ENCODE data around the gene TULP1.

Gene TULP1

GRCh38 chr6:35557239-35557638 lies 44.5 kb upstream of the TULP1 start:
- H3K14ac ChIP-seq (ENCODE audit: low read length), result no peak overlapping the region
- H2AK5ac ChIP-seq (ENCODE audit: low read length), result no peak overlapping the region
- DNase-seq, result no peak
- H3K4me2 ChIP-seq (ENCODE audit: low read length), result no peak overlapping the region
- H3K36me3 ChIP-seq (ENCODE audit: control insufficient read depth in 1 of 2, insufficient read depth in 2 of 2, low read length in 2 of 2), result no peaks in the 10 kb centered on the region
- H2BK12ac ChIP-seq (ENCODE audit: low read length), result no peak overlapping the region
- no peak overlapping the region for H3K4ac ChIP-seq (ENCODE audit: low read depth, low read length)
- no peak overlapping the region for H3K4me3 ChIP-seq (ENCODE audit: low read depth, low read length)
- H3K23ac ChIP-seq (ENCODE audit: low read length), result no peak overlapping the region
- no peak overlapping the region for H3K27ac ChIP-seq (ENCODE audit: low read depth, low read length)
- no peak overlapping the region for H4K8ac ChIP-seq (ENCODE audit: low read depth, low read length)
- no peak overlapping the region for H2BK5ac ChIP-seq (ENCODE audit: low read depth, low read length, poor library complexity)
- no peaks in the 10 kb centered on the region for H3K4me1 ChIP-seq (ENCODE audit: control insufficient read depth in 1 of 2, insufficient read depth in 2 of 2, low read length in 2 of 2)
- no peak overlapping the region for H4K12ac ChIP-seq (ENCODE audit: low read depth, low read length)
- no CpG with 5 or more reads among the region's 6 CpGs for WGBS (ENCODE audit: extremely low coverage, insufficient coverage, insufficient read length)
- H3K18ac ChIP-seq (ENCODE audit: low read length), result no peak overlapping the region
- H2AFZ ChIP-seq (ENCODE audit: insufficient read depth, low read length, poor library complexity), result no peak overlapping the region
- H3K79me2 ChIP-seq (ENCODE audit: control insufficient read depth, insufficient read depth, low read length, poor library complexity), result no peaks in the 10 kb centered on the region
- H3K9ac ChIP-seq (ENCODE audit: low read length), result no peak overlapping the region
- no peak overlapping the region for H2BK120ac ChIP-seq (ENCODE audit: insufficient read depth, low read length, poor library complexity)
- no peak overlapping the region for H4K91ac ChIP-seq (ENCODE audit: low read depth, low read length)
- no peaks in the 10 kb centered on the region for H3K79me1 ChIP-seq (ENCODE audit: low read length)
- H3K27me3 ChIP-seq (ENCODE audit: insufficient read depth, low read length), result no peaks in the 10 kb centered on the region
- H3K9me3 ChIP-seq (ENCODE audit: insufficient read depth, low read depth, low read length), result no peaks in the 10 kb centered on the region

- Histone ChIP-seq H2BK5ac (ENCODE audit: low read depth, low read length, poor library complexity) (no peak overlapping the region), H3K36me3 (ENCODE audit: control insufficient read depth in 1 of 2, insufficient read depth in 2 of 2, low read length in 2 of 2) (no peaks in the 10 kb centered on the region), H2BK120ac (ENCODE audit: insufficient read depth, low read length, poor library complexity) (no peak overlapping the region), H3K4me1 (ENCODE audit: control insufficient read depth in 1 of 2, insufficient read depth in 2 of 2, low read length in 2 of 2) (no peaks in the 10 kb centered on the region), H3K4ac (ENCODE audit: low read depth, low read length) (no peak overlapping the region), H3K79me2 (ENCODE audit: control insufficient read depth, insufficient read depth, low read length, poor library complexity) (no peaks in the 10 kb centered on the region), H4K91ac (ENCODE audit: low read depth, low read length) (no peak overlapping the region), H3K18ac (ENCODE audit: low read length) (no peak overlapping the region), H3K27me3 (ENCODE audit: insufficient read depth, low read length) (no peaks in the 10 kb centered on the region), H3K27ac (ENCODE audit: low read depth, low read length) (no peak overlapping the region), H2BK12ac (ENCODE audit: low read length) (no peak overlapping the region), H4K8ac (ENCODE audit: low read depth, low read length) (no peak overlapping the region), H4K12ac (ENCODE audit: low read depth, low read length) (no peak overlapping the region), H2AK5ac (ENCODE audit: low read length) (no peak overlapping the region), H2AFZ (ENCODE audit: insufficient read depth, low read length, poor library complexity) (no peak overlapping the region), H3K79me1 (ENCODE audit: low read length) (no peaks in the 10 kb centered on the region), H3K14ac (ENCODE audit: low read length) (no peak overlapping the region), H3K9me3 (ENCODE audit: insufficient read depth, low read depth, low read length) (no peaks in the 10 kb centered on the region), H3K4me3 (ENCODE audit: low read depth, low read length) (no peak overlapping the region), H3K4me2 (ENCODE audit: low read length) (no peak overlapping the region), H3K23ac (ENCODE audit: low read length) (no peak overlapping the region), H3K9ac (ENCODE audit: low read length) (no peak overlapping the region)
- WGBS (ENCODE audit: extremely low coverage, insufficient coverage, insufficient read length), result no CpG with 5 or more reads among the region's 4 CpGs
- DNase-seq, result no peak
These were observed 42.1 kb upstream of the TULP1 start for GRCh38 chr6:35554811-35555210.

- Histone ChIP-seq H3K18ac (ENCODE audit: low read length) (no peak overlapping the region), H3K4me3 (ENCODE audit: low read depth, low read length) (no peak overlapping the region), H3K79me1 (ENCODE audit: low read length) (no peaks in the 10 kb centered on the region), H3K23ac (ENCODE audit: low read length) (no peak overlapping the region), H2AK5ac (ENCODE audit: low read length) (no peak overlapping the region), H3K4me2 (ENCODE audit: low read length) (no peak overlapping the region), H3K9ac (ENCODE audit: low read length) (no peak overlapping the region), H3K27ac (ENCODE audit: low read depth, low read length) (no peak overlapping the region), H3K4ac (ENCODE audit: low read depth, low read length) (no peak overlapping the region), H4K91ac (ENCODE audit: low read depth, low read length) (no peak overlapping the region), H2BK12ac (ENCODE audit: low read length) (no peak overlapping the region), H4K12ac (ENCODE audit: low read depth, low read length) (no peak overlapping the region), H3K79me2 (ENCODE audit: control insufficient read depth, insufficient read depth, low read length, poor library complexity) (no peaks in the 10 kb centered on the region), H2BK5ac (ENCODE audit: low read depth, low read length, poor library complexity) (no peak overlapping the region), H3K9me3 (ENCODE audit: insufficient read depth, low read depth, low read length) (no peaks in the 10 kb centered on the region), H3K4me1 (ENCODE audit: control insufficient read depth in 1 of 2, insufficient read depth in 2 of 2, low read length in 2 of 2) (no peaks in the 10 kb centered on the region), H2BK120ac (ENCODE audit: insufficient read depth, low read length, poor library complexity) (no peak overlapping the region), H3K36me3 (ENCODE audit: control insufficient read depth in 1 of 2, insufficient read depth in 2 of 2, low read length in 2 of 2) (no peaks in the 10 kb centered on the region), H2AFZ (ENCODE audit: insufficient read depth, low read length, poor library complexity) (no peak overlapping the region), H3K14ac (ENCODE audit: low read length) (no peak overlapping the region), H3K27me3 (ENCODE audit: insufficient read depth, low read length) (no peaks in the 10 kb centered on the region), H4K8ac (ENCODE audit: low read depth, low read length) (no peak overlapping the region)
- no CpG with 5 or more reads among the region's 6 CpGs for WGBS (ENCODE audit: extremely low coverage, insufficient coverage, insufficient read length)
- DNase-seq, result no peak
These were observed 40.6 kb upstream of the TULP1 start for GRCh38 chr6:35553315-35553714.

- no peaks in the 10 kb centered on the region for H3K4me1 ChIP-seq (ENCODE audit: control insufficient read depth in 1 of 2, insufficient read depth in 2 of 2, low read length in 2 of 2)
- H3K79me2 ChIP-seq (ENCODE audit: control insufficient read depth, insufficient read depth, low read length, poor library complexity), result no peaks in the 10 kb centered on the region
- no peak overlapping the region for H3K27ac ChIP-seq (ENCODE audit: low read depth, low read length)
- no peak overlapping the region for H2BK5ac ChIP-seq (ENCODE audit: low read depth, low read length, poor library complexity)
- no peak overlapping the region for H3K18ac ChIP-seq (ENCODE audit: low read length)
- H4K91ac ChIP-seq (ENCODE audit: low read depth, low read length), result no peak overlapping the region
- no peak overlapping the region for H2BK120ac ChIP-seq (ENCODE audit: insufficient read depth, low read length, poor library complexity)
- H3K14ac ChIP-seq (ENCODE audit: low read length), result no peak overlapping the region
- H3K36me3 ChIP-seq (ENCODE audit: control insufficient read depth in 1 of 2, insufficient read depth in 2 of 2, low read length in 2 of 2), result no peaks in the 10 kb centered on the region
- H4K12ac ChIP-seq (ENCODE audit: low read depth, low read length), result no peak overlapping the region
- no peak overlapping the region for H3K23ac ChIP-seq (ENCODE audit: low read length)
- H3K9me3 ChIP-seq (ENCODE audit: insufficient read depth, low read depth, low read length), result no peaks in the 10 kb centered on the region
- no peak overlapping the region for H4K8ac ChIP-seq (ENCODE audit: low read depth, low read length)
- no peak overlapping the region for H2AK5ac ChIP-seq (ENCODE audit: low read length)
- no peak overlapping the region for H3K4ac ChIP-seq (ENCODE audit: low read depth, low read length)
- no peak overlapping the region for H3K9ac ChIP-seq (ENCODE audit: low read length)
- no peak overlapping the region for H2BK12ac ChIP-seq (ENCODE audit: low read length)
- H3K79me1 ChIP-seq (ENCODE audit: low read length), result no peaks in the 10 kb centered on the region
- no CpG with 5 or more reads among the region's 5 CpGs for WGBS (ENCODE audit: extremely low coverage, insufficient coverage, insufficient read length)
- no peak overlapping the region for H2AFZ ChIP-seq (ENCODE audit: insufficient read depth, low read length, poor library complexity)
- H3K27me3 ChIP-seq (ENCODE audit: insufficient read depth, low read length), result no peaks in the 10 kb centered on the region
- H3K4me3 ChIP-seq (ENCODE audit: low read depth, low read length), result no peak overlapping the region
- DNase-seq, result peak; percentile 69 to 74
- no peak overlapping the region for H3K4me2 ChIP-seq (ENCODE audit: low read length)
These were observed 39.7 kb upstream of the TULP1 start for GRCh38 chr6:35552285-35552917.
